Retinal pigment epithelial cell (primary cell): ENCODE measurements around the gene BRWD1.

Experiments used
- DNase-seq: peaks from one replicate; pipeline ENCODE4 v3.0.0-alpha.2; 2010; ENCODE audit warnings: low read depth
- H3K4me3 ChIP-seq: 2 replicates; pipeline ENCODE4 v1.5.1; 2011; ENCODE audit warnings: mild to moderate bottlenecking, low read length, control low read depth, moderate library complexity
- TF ChIP-seq, protein P1 (sequence below): conservative IDR thresholded peaks from 2 replicates; pipeline ENCODE4 v1.5.1; 2011; ENCODE audit warnings: low read depth, low read length, control low read depth, inconsistent platforms

BRWD1 gene

DNA sequence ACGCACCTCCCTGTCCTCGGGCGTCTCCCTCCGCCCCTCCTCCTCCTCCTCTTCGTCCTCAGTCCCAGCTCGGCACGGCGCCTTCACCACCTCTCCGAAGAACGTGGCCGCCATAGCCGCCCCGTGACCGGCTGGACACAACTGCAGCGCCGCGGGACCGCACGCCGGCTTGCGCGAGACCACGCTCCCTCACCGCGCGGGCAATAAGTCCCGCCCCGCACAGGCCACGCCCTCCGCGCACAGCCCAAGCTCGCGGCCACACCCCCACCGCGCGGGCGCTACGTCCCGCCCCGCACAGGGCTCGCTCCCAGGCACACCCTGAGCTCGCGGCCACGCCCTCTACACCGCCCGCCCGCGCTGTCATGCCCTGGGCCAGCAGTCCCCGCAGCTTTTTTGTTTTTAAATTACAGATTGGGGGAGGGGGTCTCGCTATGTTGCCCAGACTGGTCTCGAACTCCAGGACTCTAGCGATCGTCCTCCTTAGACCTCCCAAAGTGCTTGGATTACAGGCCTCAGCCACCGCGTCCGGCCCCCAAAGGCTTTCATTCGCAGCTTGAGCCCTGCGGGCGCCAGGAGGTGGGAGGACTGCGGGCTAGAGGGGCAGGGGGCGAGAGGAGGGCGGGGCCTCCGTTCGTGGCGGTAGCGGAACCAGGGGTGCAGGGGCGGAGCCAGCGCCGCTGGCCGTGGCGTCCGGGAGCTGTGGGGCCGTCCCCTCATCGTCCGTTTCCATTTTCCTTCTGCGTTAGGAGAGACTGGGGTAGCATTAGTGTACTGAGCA, 130.0 kb downstream of the BRWD1 start, which contains the start of gene PSMG1:
TSS of gene PSMG1 (minus strand) at position 180 of the 778 bp plus-strand sequence. CDS start at position 114, 66 bp downstream.
- peak; percentile 65 for DNase-seq
- peak within 1 kb of the TSS; percentile 75 for H3K4me3 ChIP-seq
- TF ChIP-seq, protein P1, sequence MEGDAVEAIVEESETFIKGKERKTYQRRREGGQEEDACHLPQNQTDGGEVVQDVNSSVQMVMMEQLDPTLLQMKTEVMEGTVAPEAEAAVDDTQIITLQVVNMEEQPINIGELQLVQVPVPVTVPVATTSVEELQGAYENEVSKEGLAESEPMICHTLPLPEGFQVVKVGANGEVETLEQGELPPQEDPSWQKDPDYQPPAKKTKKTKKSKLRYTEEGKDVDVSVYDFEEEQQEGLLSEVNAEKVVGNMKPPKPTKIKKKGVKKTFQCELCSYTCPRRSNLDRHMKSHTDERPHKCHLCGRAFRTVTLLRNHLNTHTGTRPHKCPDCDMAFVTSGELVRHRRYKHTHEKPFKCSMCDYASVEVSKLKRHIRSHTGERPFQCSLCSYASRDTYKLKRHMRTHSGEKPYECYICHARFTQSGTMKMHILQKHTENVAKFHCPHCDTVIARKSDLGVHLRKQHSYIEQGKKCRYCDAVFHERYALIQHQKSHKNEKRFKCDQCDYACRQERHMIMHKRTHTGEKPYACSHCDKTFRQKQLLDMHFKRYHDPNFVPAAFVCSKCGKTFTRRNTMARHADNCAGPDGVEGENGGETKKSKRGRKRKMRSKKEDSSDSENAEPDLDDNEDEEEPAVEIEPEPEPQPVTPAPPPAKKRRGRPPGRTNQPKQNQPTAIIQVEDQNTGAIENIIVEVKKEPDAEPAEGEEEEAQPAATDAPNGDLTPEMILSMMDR, result no peak

DNA sequence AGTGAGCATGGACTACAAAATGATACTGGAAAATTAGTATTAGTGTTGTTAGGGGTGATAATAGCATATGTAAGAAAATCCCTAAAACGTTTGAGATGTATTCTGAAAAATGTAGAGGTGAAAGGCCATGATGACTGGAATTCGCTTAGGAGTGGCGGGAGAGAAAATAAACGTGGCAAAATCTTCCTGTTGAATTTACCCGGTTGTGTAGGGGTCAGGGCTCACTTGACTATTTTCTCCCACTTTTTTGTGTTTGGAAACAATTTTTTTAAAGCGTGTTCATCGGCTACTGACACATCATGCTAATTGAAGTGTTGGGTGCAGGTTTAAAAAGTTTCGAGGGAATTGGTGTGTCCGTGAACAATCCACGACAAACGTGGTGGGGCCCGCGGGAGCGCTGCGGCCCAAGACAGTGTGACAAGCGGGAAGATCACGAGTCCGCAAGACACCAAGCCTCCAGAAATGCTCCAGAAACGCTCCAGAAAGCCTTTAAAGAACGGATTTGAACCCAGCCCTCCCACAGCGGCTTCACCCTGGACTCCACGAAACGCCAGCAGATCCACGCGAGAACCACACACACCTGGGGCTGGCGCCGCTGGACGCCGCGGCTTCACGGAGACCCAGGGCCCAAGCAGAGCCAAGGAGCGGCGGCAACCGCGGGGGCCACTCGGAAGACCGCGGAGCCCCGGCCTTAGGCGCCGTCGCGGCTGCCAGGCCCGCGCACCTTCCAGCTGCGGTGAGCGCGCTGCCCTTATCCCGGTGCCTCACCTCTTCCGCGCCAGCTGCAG, 130.8 kb downstream of the BRWD1 start:
- peak overlapping the region; percentile 75 for H3K4me3 ChIP-seq
- TF ChIP-seq, protein P1, result no peak
- no peak for DNase-seq

DNA sequence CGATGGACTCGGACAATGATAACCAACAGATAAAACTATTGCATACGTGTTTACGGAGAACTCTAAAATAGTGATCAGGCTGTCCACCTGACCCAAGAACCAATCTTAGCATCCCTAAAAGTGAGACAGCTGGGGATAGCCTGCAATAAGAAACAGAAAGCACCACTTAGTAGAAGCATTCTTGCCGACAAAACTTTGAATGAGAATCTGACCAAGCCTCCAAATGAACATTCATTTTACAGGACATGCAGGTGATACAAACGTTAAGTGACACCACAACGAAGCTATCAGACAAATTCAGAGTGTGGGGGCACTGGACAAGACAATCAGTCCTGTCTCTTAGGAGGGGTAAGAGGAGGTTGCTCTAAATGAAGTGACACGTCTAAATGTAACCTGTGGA, 131.4 kb downstream of the BRWD1 start:
- H3K4me3 ChIP-seq, result peak overlapping the region; percentile 75
- no peak for DNase-seq
- TF ChIP-seq, protein P1, result no peak

DNA sequence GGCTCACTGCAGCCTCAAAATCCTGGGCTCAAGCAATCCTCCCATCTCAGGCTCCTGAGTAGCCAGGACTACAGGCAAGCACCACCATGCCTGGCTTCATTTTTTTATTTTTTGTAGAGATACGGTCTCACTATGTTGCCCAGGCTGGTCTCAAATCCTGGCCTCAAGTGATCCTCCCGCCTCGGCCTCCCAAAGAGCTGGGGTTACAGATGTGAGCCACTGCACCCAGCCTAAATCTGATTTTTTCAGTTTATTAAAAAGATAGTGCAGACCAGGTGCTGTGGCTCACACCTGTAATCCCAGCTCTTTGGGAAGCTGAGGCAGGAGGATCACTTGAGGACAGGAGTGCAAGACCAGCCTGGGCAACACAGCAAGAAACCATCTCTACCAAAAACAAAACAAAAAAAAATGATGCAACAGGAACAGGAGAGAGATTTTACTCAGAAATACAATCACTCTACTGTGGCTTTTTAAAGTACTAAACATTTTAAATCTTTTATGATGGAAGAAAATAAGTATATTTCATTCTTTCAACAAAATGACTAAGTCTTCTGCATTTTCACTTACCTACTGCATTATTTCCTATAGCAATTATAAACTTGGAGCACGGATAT, 132.1 kb downstream of the BRWD1 start:
- no peak overlapping the region for H3K4me3 ChIP-seq
- TF ChIP-seq, protein P1, result no peak
- DNase-seq, result no peak

DNA sequence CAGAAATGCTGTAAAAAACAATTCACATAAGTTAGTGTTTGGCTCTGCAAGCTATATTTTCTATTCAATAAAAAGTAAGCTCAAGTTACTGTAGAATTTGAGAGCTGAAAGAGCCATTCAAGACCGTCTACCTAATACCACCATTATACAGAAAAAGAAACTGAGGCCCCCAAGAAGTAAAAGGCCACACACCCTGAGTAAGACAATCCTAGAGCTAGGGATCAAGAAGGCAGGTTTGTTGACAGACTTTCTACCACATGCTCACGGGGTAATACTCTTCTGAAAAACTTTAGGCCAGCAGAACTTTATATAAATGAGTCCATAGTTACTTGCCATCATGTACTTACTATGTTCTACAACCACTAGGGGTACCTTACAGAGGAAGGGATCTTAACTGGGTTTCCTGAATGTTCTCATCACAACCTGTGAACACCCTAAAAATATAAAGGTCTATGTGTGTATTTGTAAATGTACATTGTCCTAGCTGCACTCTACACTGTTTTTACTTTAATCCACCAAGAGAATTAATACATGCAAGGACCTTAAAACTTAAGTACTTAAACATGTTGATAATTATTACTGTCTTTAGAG, 132.9 kb downstream of the BRWD1 start:
- TF ChIP-seq, protein P1, result peak; percentile 36
- no peak overlapping the region for H3K4me3 ChIP-seq
- no peak for DNase-seq

DNA sequence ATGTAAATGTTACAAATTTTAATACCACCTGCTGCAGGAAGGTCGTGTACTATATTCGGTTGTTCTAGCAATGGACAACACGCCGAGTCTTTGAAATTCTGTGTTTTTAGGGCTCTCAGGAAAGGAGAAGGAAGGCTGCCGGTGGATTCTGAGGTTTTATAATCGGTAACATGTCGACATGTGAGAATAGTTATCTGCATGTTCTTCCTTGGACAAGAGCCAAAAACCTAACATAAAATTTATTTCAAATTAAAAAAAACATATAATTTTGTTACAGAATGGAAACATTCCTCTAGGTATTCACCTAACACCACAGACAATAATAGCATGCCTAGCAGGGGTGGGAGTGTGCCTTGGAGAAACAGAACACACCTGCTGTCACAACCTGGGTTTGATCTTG, 135.0 kb downstream of the BRWD1 start:
- TF ChIP-seq, protein P1, result no peak
- H3K4me3 ChIP-seq, result no peak overlapping the region
- no peak for DNase-seq
